Calu3 (cell line): ENCODE measurements around the gene CPA2. TPM values are rescaled to one million over a fixed set of nuclear protein-coding genes. Genes with fewer than 3 reads are reported as not detected.

Experiments
- BruUV-seq: library from RNA; stranded (reverse); fragments of 400-500 nt; replicated peaks from 2 replicates; lab custom pipeline; 2021; lab: Mats Ljungman, UMichigan
- CTCF ChIA-PET: fragments of 300-600 bp; sonication (Branson Sonifier 250); formaldehyde crosslinking; loops from one replicate; lab custom pipeline; 2022; ENCODE audit warnings: antibody characterized with exemption; lab: Charles Lee
- DNase-seq: peaks from one replicate; pipeline ENCODE4 v3.0.0; 2022
- H3K27ac Mint-ChIP-seq: one replicate; pipeline ENCODE4 v1.8.0; 2022; ENCODE audit warnings: mixed read lengths; ENCODE audit not compliant: unreplicated experiment
- H3K27me3 Mint-ChIP-seq: one replicate; pipeline ENCODE4 v1.8.0; 2022; ENCODE audit warnings: mixed read lengths; ENCODE audit not compliant: unreplicated experiment
- H3K36me3 Mint-ChIP-seq: one replicate; pipeline ENCODE4 v1.8.0; 2022; ENCODE audit warnings: mild to moderate bottlenecking, moderate library complexity, mixed read lengths; ENCODE audit not compliant: insufficient read depth, unreplicated experiment
- H3K4me1 Mint-ChIP-seq: one replicate; pipeline ENCODE4 v1.8.0; 2022; ENCODE audit warnings: mild to moderate bottlenecking, low read depth, mixed read lengths; ENCODE audit not compliant: unreplicated experiment
- H3K4me3 Mint-ChIP-seq: one replicate; pipeline ENCODE4 v1.8.0; 2022; ENCODE audit warnings: mild to moderate bottlenecking, low read depth, moderate library complexity, mixed read lengths; ENCODE audit not compliant: unreplicated experiment
- H3K9me3 Mint-ChIP-seq: one replicate; pipeline ENCODE4 v1.8.0; 2022; ENCODE audit warnings: low read depth, mixed read lengths; ENCODE audit not compliant: unreplicated experiment
- CTCF ChIP-seq: fragments of 200-600 bp; IDR thresholded peaks from one replicate; pipeline ENCODE4 v1.8.0; 2022; ENCODE audit warnings: antibody characterized with exemption; ENCODE audit not compliant: unreplicated experiment
- intact Hi-C: fragments of 100-400 bp; cut with micrococcal nuclease; formaldehyde crosslinking; loops from one replicate; pipeline ENCODE4 v1.10.0; 2022; ENCODE audit not compliant: unreplicated experiment
- total RNA-seq: library from RNA; stranded (reverse); gene quantifications from 2 replicates; pipeline ENCODE4 v1.2.3, GENCODE V29; 2022

Gene CPA2
- total RNA-seq, 1 experiment from 2014 or later = not detected

GRCh38 chr7:130281260-130281659, 14.6 kb downstream of the CPA2 start:
- no peaks in the 10 kb centered on the region for H3K9me3 Mint-ChIP-seq
- DNase-seq = no peak
- peaks cover 39% of the 10 kb centered on the region for H3K27me3 Mint-ChIP-seq
- H3K4me3 Mint-ChIP-seq = no peak overlapping the region
- no peak overlapping the region for H3K27ac Mint-ChIP-seq
- CTCF ChIA-PET = interaction anchor here (0.6 kb wide), 1 partner anchor 367 kb away, joined by 4 read pairs; no protein-coding TSS in a partner anchor
- H3K36me3 Mint-ChIP-seq = no peaks in the 10 kb centered on the region
- TF ChIP-seq CTCF = no peak
- BruUV-seq = no TSS peak
- H3K4me1 Mint-ChIP-seq = no peaks in the 10 kb centered on the region
- intact Hi-C loops = no loop called here

GRCh38 chr7:130286881-130287280, 20.2 kb downstream of the CPA2 start:
- Mint-ChIP-seq H3K36me3 (no peaks in the 10 kb centered on the region), H3K9me3 (no peaks in the 10 kb centered on the region), H3K27ac (no peak overlapping the region), H3K4me3 (no peak overlapping the region), H3K27me3 (peaks cover 28% of the 10 kb centered on the region), H3K4me1 (peaks cover 7% of the 10 kb centered on the region)
- DNase-seq = no peak
- CTCF ChIA-PET = no interaction called here
- TF ChIP-seq CTCF = no peak
- intact Hi-C loops = no loop called here
- no TSS peak for BruUV-seq

- no peak overlapping the region for H3K4me3 Mint-ChIP-seq
- H3K36me3 Mint-ChIP-seq = no peaks in the 10 kb centered on the region
- BruUV-seq = no TSS peak
- no peaks in the 10 kb centered on the region for H3K9me3 Mint-ChIP-seq
- H3K27ac Mint-ChIP-seq = no peak overlapping the region
- DNase-seq = no peak
- H3K27me3 Mint-ChIP-seq = peaks cover 16% of the 10 kb centered on the region
- no peak for TF ChIP-seq CTCF
- CTCF ChIA-PET = no interaction called here
- intact Hi-C loops = no loop called here
- peaks cover 7% of the 10 kb centered on the region for H3K4me1 Mint-ChIP-seq
Measured at GRCh38 chr7:130288168-130288567, 21.5 kb downstream of the CPA2 start.

- Mint-ChIP-seq H3K4me3 (no peak overlapping the region), H3K9me3 (no peaks in the 10 kb centered on the region), H3K27me3 (peaks cover 10% of the 10 kb centered on the region), H3K4me1 (peaks cover 7% of the 10 kb centered on the region), H3K27ac (no peak overlapping the region), H3K36me3 (no peaks in the 10 kb centered on the region)
- TF ChIP-seq CTCF = no peak
- peak; percentile 2 for DNase-seq
- intact Hi-C loops = no loop called here
- CTCF ChIA-PET = no interaction called here
- BruUV-seq = no TSS peak
Measured at GRCh38 chr7:130288829-130289228, 22.2 kb downstream of the CPA2 start.
